Measurements from ENCODE around the gene INTS1. TPM values are rescaled to one million over a fixed set of nuclear protein-coding genes. Genes with fewer than 3 reads are reported as not detected.

Gene INTS1
- total and polyA plus RNA-seq, 2 experiments from 2014 or later = 35.1 to 111 TPM

- DNase-seq (ENCODE audit: low spot score) = no peak
- Mint-ChIP-seq H3K27ac (peak overlapping the region; percentile 65; the same call in 1 of the 2 replicates), H3K27me3 (ENCODE audit: insufficient read depth, low read depth, poor library complexity) (peaks cover 4% of the 10 kb centered on the region), H3K9me3 (no peaks in the 10 kb centered on the region), H3K4me1 (peaks cover 6% of the 10 kb centered on the region), H3K4me3 (no peak overlapping the region), H3K36me3 (ENCODE audit: low read depth) (no peaks in the 10 kb centered on the region)
- H3F3A ChIP-seq (replicated peaks; ENCODE audit: low read depth) = no peaks in the 10 kb centered on the region
- TF ChIP-seq CTCF (conservative IDR thresholded peaks at IDR 0.05; ENCODE audit: low read depth in 2 of 2) (no peak), EZH2phosphoT487 (IDR thresholded peaks at IDR 0.05; ENCODE audit: unreplicated experiment) (no peak), JUNB (IDR thresholded peaks at IDR 0.05; ENCODE audit: unreplicated experiment) (no peak), EZH2 (IDR thresholded peaks at IDR 0.05; ENCODE audit: low read depth, unreplicated experiment) (no peak), CREB1 (CRISPR knock-in tag; IDR thresholded peaks at IDR 0.05; ENCODE audit: low read depth) (no peak), NANOG (IDR thresholded peaks at IDR 0.05; ENCODE audit: borderline replicate concordance) (no peak), STAT1 (IDR thresholded peaks at IDR 0.05; ENCODE audit: unreplicated experiment) (no peak), POLR2AphosphoS5 (IDR thresholded peaks at IDR 0.05; ENCODE audit: low read depth) (no peak), ETS1 (IDR thresholded peaks at IDR 0.05) (no peak), ZNF331 (CRISPR knock-in tag; IDR thresholded peaks at IDR 0.05; ENCODE audit: low read depth) (no peak), ZNF114 (CRISPR knock-in tag; IDR thresholded peaks at IDR 0.05) (no peak)
- TF ChIP-seq, protein P1, sequence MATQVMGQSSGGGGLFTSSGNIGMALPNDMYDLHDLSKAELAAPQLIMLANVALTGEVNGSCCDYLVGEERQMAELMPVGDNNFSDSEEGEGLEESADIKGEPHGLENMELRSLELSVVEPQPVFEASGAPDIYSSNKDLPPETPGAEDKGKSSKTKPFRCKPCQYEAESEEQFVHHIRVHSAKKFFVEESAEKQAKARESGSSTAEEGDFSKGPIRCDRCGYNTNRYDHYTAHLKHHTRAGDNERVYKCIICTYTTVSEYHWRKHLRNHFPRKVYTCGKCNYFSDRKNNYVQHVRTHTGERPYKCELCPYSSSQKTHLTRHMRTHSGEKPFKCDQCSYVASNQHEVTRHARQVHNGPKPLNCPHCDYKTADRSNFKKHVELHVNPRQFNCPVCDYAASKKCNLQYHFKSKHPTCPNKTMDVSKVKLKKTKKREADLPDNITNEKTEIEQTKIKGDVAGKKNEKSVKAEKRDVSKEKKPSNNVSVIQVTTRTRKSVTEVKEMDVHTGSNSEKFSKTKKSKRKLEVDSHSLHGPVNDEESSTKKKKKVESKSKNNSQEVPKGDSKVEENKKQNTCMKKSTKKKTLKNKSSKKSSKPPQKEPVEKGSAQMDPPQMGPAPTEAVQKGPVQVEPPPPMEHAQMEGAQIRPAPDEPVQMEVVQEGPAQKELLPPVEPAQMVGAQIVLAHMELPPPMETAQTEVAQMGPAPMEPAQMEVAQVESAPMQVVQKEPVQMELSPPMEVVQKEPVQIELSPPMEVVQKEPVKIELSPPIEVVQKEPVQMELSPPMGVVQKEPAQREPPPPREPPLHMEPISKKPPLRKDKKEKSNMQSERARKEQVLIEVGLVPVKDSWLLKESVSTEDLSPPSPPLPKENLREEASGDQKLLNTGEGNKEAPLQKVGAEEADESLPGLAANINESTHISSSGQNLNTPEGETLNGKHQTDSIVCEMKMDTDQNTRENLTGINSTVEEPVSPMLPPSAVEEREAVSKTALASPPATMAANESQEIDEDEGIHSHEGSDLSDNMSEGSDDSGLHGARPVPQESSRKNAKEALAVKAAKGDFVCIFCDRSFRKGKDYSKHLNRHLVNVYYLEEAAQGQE (IDR thresholded peaks at IDR 0.05; ENCODE audit: unreplicated experiment) = no peak
- TF ChIP-seq, protein P2, sequence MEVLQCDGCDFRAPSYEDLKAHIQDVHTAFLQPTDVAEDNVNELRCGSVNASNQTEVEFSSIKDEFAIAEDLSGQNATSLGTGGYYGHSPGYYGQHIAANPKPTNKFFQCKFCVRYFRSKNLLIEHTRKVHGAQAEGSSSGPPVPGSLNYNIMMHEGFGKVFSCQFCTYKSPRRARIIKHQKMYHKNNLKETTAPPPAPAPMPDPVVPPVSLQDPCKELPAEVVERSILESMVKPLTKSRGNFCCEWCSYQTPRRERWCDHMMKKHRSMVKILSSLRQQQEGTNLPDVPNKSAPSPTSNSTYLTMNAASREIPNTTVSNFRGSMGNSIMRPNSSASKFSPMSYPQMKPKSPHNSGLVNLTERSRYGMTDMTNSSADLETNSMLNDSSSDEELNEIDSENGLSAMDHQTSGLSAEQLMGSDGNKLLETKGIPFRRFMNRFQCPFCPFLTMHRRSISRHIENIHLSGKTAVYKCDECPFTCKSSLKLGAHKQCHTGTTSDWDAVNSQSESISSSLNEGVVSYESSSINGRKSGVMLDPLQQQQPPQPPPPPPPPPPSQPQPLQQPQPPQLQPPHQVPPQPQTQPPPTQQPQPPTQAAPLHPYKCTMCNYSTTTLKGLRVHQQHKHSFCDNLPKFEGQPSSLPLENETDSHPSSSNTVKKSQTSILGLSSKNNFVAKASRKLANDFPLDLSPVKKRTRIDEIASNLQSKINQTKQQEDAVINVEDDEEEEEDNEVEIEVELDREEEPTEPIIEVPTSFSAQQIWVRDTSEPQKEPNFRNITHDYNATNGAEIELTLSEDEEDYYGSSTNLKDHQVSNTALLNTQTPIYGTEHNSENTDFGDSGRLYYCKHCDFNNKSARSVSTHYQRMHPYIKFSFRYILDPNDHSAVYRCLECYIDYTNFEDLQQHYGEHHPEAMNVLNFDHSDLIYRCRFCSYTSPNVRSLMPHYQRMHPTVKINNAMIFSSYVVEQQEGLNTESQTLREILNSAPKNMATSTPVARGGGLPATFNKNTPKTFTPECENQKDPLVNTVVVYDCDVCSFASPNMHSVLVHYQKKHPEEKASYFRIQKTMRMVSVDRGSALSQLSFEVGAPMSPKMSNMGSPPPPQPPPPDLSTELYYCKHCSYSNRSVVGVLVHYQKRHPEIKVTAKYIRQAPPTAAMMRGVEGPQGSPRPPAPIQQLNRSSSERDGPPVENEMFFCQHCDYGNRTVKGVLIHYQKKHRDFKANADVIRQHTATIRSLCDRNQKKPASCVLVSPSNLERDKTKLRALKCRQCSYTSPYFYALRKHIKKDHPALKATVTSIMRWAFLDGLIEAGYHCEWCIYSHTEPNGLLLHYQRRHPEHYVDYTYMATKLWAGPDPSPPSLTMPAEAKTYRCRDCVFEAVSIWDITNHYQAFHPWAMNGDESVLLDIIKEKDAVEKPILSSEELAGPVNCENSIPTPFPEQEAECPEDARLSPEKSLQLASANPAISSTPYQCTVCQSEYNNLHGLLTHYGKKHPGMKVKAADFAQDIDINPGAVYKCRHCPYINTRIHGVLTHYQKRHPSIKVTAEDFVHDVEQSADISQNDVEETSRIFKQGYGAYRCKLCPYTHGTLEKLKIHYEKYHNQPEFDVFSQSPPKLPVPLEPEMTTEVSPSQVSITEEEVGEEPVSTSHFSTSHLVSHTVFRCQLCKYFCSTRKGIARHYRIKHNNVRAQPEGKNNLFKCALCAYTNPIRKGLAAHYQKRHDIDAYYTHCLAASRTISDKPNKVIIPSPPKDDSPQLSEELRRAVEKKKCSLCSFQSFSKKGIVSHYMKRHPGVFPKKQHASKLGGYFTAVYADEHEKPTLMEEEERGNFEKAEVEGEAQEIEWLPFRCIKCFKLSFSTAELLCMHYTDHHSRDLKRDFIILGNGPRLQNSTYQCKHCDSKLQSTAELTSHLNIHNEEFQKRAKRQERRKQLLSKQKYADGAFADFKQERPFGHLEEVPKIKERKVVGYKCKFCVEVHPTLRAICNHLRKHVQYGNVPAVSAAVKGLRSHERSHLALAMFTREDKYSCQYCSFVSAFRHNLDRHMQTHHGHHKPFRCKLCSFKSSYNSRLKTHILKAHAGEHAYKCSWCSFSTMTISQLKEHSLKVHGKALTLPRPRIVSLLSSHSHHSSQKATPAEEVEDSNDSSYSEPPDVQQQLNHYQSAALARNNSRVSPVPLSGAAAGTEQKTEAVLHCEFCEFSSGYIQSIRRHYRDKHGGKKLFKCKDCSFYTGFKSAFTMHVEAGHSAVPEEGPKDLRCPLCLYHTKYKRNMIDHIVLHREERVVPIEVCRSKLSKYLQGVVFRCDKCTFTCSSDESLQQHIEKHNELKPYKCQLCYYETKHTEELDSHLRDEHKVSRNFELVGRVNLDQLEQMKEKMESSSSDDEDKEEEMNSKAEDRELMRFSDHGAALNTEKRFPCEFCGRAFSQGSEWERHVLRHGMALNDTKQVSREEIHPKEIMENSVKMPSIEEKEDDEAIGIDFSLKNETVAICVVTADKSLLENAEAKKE (CRISPR knock-in tag; IDR thresholded peaks at IDR 0.05) = no peak
- H2AFZ ChIP-seq = 0 out of 2 replicates have a peak overlapping the region, but pooled peaks have one; percentile 18
- H3K27ac ChIP-seq (ENCODE audit: low read depth) = no peak overlapping the region
- no peaks in the 10 kb centered on the region for H3K27me3 ChIP-seq (ENCODE audit: insufficient read depth)
- ATAC-seq = peak; percentile 4; the same call in 1 of the 3 replicates
- no peak overlapping the region for H3K4me3 ChIP-seq
- peaks cover 6% of the 10 kb centered on the region; the same call in 1 of the 2 replicates for H3K4me1 ChIP-seq (ENCODE audit: insufficient read depth)
- no peaks in the 10 kb centered on the region for H4K20me1 ChIP-seq (replicated peaks; ENCODE audit: insufficient read depth)
- H3K79me2 ChIP-seq (replicated peaks; ENCODE audit: insufficient read depth) = no peaks in the 10 kb centered on the region
- no peaks in the 10 kb centered on the region for H3K9me2 ChIP-seq (ENCODE audit: insufficient read depth)
- H3K36me3 ChIP-seq (ENCODE audit: insufficient read depth) = no peaks in the 10 kb centered on the region
- H3K4me2 ChIP-seq = no peak overlapping the region
These were observed 46.6 kb upstream of the INTS1 start for GRCh38 chr7:1550846-1551155.

Measured in GM23338 (cell line).